ENCODE results near the gene HOXB5.

The HOXB5 gene

GRCh38 chr17:48593126-48593829 lies at the start of gene HOXB5:
HOXB5 (minus strand) TSS chr17:48593779; CDS start chr17:48593682, 97 bp downstream.
- DNase-seq (ENCODE audit: low read depth), result no peak

DNA sequence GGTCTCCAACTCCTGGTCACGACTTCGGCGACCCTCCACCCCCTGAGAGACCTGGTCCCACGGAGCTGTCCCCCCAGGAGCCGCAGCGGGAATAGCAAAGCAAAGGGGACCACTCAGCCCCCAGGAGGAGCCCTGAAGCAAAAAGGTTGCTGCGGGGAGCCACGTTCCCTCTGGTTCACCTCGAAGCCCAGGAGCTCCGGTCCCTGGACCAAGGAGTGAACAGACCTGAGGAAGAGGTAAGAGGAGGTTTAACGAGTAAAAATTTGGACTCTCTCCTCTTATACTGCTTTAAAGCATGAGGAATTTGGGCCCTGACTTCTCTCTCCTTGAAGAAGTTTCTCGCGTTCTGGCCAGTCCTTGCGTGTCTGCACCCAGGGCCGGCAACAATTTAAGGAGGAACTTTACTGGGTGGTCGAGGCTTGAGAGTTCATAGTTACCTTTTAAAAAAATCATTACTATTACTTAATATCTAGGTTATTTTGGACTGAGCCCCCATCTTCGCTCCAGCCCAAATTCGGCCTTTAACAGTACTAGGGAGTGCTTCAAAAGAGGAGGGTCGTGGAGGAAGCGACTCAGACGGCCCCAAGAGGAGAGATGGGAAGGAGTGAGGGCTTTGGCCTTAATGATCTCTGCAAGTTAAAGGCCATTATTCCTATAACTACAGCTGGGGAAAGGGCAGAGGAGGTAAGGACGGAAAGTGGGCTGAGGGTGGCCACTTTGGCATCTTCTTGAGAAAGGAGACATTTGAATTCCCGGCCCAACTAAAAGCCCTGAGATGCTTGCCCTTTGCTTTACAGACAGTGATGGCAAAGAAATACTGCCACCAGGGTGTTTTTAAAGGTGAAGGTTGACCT lies 49.5 kb upstream of the HOXB5 start:
- DNase-seq (ENCODE audit: low read depth), result no peak

DNA sequence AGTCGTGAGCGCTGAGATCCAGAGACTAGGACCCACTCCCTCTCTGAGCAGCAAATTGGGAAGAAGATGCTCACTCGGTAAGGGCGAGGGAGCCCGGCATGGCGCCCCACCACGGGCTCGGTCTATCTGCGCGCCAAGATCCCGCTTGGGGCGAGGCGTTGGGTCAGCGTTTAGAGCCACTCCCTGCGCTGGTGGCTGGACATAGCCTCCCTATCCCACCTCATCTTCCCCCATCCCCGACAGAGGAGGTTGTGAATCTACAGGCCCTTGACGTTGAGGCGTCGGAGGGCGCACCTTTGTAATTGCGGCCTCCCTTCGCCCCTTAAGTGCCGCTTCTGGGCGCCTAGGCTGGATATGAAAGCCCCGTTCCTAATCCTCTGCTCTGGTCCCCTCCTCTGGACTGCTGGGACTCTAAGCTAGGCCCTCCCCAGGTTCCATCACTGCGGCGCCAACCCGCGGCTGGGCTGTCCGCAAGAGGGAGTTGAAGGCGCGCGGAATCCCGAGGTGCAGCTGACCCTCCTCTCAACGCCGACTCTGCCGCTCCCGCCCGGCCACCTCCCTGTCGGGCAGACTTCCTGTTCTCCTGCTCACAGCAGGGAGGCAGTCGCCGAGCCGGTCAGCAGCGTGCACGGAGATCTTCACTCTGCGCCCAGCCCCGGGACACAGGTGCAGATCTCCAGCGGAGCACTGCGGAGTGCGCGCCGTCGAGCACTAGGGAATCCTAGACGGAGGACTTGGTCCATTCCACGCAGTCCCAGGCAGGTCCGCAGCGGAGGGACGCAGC lies 48.7 kb upstream of the HOXB5 start:
- DNase-seq (ENCODE audit: low read depth), result no peak

GRCh38 chr17:48641541-48642058 lies 48.0 kb upstream of the HOXB5 start:
- DNase-seq (ENCODE audit: low read depth), result no peak

- no peak for DNase-seq (ENCODE audit: low read depth)
These were observed 47.2 kb upstream of the HOXB5 start for GRCh38 chr17:48640858-48641180.

DNA sequence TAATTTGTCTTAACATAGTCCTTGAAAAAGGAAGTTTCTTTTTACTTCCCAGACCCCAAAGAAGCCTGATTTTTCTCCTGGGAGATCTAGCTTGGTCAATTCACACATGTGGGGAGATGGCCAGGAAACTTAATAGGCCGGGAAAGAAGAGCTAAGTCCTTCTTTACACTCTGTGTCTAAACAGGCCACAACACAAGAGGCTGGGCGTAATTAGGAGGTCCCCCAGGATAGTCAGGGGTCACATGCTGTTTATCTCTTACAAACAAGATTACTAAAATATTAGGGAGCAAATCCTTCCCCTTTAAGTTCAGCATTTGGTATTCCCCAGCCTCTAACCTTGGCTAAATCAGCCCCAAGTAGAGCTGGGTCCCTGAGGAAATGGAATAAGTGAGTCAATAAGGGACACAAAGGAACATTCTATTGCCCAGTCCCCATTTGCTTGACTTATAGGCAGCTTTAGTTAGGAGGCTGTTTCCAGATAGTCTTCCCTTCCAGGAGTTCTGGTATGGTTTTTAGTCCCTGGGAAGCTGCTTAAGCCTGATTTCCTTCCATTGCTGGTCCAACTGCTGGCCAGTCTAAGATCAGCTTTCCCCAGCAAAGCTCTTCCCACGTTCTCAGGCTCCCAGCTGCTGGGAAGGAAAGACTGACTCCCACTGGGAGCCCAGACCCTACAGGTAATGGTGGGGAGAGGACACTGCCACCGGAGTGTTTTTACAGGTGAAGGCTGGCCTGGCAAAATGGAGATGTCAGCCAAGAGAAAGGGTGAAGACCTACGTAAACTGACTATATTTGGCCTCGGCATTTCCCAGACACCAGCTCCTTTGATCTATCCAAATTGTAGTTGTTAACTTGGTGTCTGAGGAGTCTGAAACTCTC lies 46.6 kb upstream of the HOXB5 start:
- DNase-seq (ENCODE audit: low read depth), result no peak

- DNase-seq (ENCODE audit: low read depth), result no peak
These were observed 45.6 kb upstream of the HOXB5 start for GRCh38 chr17:48639136-48639535.

DNA sequence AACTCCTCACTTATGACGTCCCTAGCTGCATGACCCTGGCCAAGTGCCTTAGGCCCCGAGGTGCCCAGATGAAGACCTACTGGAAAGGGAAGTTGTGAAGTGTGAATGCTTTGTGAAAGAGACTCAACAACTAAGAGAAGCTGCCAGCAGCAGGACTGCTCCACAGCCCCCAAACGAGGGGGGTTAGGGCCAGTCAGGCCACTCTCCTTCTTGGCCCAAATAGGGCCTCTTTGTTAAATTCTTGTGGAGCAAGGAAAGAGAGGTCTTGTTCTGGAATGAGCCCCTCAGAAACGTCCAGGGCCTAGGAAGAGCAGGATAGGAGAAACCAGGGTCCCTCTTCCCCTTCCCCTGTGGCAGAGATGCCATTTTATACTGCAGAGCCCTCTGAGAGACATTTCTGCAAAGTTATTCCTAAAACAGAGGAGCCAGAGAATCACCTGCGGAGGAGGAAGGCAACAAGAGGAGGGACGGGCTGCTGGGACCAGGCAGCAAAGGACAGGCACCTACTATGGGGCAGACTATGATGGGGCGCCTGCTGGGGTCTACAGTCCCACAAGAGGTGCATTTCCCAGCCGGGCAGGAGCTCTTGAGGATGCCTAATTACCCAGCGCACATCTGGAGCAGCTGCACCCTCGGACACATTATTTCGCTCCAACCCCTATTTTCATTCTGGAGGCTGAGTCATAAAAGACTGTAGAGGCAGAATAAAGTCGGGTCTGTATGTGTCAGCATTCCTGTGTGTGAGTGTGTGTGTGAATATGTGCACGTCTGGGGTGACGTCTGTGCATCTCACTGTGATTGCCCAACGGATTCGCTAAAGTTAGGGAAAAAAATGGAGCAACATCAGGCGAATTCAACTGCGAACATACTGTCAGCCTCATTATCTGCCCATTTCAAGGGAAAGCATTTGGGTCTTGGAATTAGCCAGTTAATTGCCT lies 44.0 kb upstream of the HOXB5 start:
- DNase-seq (ENCODE audit: low read depth), result no peak

DNA sequence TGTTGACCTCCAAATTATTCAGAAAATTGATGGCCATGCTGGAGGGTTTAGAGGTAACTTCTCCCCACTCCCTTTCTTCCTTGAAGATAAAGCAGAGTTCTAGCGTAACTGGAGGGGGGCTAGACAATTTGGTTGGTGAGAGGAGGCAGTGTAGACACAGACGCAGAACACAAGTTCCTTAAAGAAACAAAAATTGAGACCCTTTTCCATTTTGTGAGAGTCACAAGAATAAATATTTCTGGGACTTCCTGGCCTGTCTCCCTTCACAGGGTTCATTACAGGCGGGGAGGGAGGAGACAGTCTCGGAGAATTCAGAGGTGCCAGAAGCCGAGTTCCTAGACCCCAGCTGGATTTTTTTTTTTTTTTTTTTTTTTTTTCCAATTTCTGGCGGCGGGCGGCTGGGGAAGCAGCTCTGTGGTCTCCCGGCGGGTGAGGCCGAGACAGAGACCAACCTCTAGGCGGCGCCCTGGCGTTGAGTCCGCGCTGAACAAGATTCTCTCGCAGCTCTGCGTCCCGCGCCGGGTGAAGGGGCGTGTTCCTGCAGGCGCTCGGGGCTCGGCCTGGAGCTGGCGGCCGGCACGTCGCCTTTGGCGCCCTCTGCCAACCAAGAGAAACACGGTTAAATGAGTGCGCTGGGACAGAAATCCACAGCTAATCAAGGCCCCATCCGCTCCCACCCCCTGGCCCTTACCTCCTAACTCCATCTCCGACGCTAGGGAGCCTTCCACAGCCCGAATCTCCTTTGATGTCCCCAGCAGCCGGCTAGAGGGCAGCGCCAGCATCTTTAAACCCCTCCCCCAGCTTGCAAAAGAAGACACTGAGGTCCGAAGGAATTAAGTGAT lies 42.8 kb upstream of the HOXB5 start:
- peak; percentile 73 for DNase-seq (ENCODE audit: low read depth)

DNA sequence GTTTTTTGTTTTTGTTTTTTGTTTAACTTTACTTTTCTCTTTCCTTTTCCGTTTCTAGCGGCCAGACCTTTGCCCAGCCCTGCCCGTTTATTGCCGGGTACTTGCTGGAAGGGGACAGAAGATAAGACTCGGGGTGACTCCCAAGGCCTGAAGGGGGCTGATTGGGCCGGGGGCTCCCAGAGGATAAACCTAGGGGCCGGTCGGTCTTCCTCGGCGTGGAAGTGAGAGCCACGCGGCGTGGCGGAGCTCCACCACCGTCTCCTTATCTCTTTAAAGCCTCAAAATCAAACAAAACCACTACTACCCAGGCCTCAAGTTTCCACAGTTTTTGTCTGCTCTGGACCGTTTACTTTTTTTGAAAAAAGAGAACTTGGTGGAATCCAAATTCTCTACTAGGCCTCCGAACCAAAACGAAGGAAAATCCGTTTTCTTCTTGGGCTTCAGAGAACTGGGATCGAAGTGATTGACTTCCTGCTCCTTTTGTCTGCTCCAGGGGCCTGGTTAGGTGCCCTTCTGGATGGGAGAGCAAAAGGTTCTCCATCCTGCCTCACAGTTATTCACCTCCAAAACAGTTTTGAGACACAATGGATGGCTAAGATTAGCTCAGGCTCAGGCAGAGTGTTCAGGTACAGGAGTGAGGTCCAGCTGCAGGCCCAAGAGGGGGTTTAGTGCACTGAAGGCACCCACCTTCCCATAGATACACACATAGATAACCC lies 41.1 kb upstream of the HOXB5 start:
- DNase-seq (ENCODE audit: low read depth), result no peak

DNA sequence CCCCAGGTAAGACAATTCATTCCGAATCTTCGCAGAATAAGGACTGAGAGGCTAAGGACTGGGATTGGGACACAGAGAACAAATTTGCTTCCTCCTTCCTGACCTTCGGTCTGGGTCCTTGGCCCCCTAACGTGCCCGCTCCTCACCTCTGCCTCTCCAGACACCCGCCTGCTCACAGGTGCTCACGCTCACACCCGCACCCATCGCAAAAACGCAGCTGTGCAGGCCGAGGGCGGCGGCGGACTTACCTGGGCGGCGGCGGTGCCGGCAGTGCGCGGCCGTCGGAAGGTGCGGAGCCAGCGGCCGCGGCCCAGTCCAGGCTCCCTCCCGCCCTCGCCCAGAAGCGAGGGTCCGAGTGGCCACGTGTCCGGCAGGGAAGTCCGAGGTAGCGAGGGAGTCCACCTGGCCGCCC lies 39.7 kb upstream of the HOXB5 start:
- no peak for DNase-seq (ENCODE audit: low read depth)

- no peak for DNase-seq (ENCODE audit: low read depth)
These were observed 39.1 kb upstream of the HOXB5 start for GRCh38 chr17:48632579-48633265.

DNA sequence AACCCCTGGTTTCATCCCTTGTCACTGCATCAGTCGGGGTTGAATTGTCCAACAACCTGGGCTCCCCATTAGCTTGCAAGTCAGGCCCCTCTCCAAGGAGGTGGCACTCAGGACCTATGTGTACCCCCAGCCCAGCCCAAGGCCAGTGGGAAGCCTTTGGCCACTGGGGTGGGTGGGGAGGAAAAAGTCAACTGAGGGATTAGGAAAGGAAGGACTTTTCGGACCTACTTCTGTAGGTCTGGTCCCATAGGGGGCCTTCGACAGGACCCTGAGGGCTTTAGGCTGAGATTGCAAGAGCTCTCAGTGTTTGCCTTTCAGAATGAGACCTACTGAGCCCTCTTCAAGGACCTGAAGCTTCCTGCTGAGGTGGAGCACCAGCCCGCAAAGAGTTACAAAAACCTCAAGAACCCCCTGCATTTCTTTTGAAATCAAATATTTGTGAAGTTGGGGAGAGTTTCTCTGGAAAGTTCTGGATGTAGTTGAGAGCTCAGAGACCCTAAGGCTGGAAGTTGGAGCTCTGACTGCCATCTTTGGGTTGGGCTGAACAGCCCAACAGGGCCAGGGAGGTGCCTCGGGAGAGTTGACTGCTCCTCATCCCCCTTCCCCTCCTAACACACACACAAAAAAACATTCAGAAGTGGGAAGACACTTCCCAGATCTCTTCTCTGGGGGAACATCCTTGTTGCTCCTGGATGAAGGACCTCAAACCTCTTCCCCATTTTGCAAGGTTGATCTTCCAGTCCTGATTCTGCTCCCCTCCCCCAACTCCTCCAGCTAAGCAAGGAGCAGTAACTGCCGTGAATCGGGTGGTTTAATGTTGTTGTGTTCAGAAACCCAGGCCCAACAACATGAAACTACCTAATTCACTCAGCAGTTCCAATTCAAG lies 38.4 kb upstream of the HOXB5 start:
- DNase-seq (ENCODE audit: low read depth), result no peak

- DNase-seq (ENCODE audit: low read depth), result no peak
These were observed 37.5 kb upstream of the HOXB5 start for GRCh38 chr17:48630925-48631692.

GRCh38 chr17:48630009-48630924 lies 36.7 kb upstream of the HOXB5 start:
- DNase-seq (ENCODE audit: low read depth), result no peak

Data from stimulated activated CD8-positive, alpha-beta memory T cell treated with anti-CD3 and anti-CD28 coated beads, Interleukin-4, amount 100 ng/mL, for 24 hours (primary cell).